ENCODE results near the gene SLC45A2.

The SLC45A2 gene

DNA sequence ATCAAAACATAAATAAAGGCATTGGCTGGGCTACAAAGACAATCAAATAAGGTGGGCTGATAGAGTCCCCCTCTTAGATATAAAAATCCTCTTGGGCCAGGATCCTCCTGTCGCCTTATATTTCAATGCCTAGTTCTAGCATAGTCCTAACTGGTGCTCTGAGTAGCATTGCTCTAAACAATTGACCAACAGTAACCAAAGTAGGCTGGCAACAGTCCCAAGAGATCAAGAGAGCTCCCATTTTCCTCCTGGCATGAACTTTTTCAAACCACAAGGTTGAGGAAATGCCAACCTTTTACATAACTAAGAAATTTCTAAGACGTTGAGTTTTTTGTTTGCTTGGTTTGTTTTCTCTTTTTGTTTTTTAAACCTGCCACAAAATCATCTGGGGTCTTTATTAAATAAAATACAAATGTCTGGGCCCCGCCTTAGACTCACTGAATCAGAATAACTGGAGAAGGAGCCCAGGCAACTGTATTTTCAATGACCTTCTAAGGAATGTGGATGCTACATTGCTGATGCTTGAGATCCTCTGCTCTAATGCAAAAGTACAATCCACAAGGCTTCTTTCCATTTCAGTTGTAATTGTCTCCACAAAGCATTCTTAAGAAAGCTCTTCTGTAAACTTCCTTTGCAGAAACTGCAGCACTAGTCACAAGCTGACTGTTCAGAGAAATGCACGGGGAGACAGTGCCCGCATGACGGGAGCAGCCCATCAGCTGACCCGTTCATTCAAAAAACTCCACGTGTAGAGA lies 2.9 kb downstream of the SLC45A2 start (continued):
- TF ChIP-seq, protein P1, sequence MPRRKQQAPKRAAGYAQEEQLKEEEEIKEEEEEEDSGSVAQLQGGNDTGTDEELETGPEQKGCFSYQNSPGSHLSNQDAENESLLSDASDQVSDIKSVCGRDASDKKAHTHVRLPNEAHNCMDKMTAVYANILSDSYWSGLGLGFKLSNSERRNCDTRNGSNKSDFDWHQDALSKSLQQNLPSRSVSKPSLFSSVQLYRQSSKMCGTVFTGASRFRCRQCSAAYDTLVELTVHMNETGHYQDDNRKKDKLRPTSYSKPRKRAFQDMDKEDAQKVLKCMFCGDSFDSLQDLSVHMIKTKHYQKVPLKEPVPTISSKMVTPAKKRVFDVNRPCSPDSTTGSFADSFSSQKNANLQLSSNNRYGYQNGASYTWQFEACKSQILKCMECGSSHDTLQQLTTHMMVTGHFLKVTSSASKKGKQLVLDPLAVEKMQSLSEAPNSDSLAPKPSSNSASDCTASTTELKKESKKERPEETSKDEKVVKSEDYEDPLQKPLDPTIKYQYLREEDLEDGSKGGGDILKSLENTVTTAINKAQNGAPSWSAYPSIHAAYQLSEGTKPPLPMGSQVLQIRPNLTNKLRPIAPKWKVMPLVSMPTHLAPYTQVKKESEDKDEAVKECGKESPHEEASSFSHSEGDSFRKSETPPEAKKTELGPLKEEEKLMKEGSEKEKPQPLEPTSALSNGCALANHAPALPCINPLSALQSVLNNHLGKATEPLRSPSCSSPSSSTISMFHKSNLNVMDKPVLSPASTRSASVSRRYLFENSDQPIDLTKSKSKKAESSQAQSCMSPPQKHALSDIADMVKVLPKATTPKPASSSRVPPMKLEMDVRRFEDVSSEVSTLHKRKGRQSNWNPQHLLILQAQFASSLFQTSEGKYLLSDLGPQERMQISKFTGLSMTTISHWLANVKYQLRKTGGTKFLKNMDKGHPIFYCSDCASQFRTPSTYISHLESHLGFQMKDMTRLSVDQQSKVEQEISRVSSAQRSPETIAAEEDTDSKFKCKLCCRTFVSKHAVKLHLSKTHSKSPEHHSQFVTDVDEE (CRISPR knock-in tag; IDR thresholded peaks at IDR 0.05) = no peak
- TF ChIP-seq PPARA (CRISPR knock-in tag; IDR thresholded peaks at IDR 0.05; ENCODE audit: borderline replicate concordance) (no peak), ISL1 (CRISPR knock-in tag; IDR thresholded peaks at IDR 0.05) (no peak), GLIS3 (CRISPR knock-in tag; IDR thresholded peaks at IDR 0.05) (no peak), TCF4 (CRISPR knock-in tag; IDR thresholded peaks at IDR 0.05; ENCODE audit: borderline replicate concordance) (no peak), ZNF565 (CRISPR knock-in tag; conservative IDR thresholded peaks at IDR 0.05; ENCODE audit: low read depth) (no peak), TOX (CRISPR knock-in tag; IDR thresholded peaks at IDR 0.05; ENCODE audit: borderline replicate concordance) (no peak), SNAI2 (CRISPR knock-in tag; IDR thresholded peaks at IDR 0.05) (no peak), OSR1 (CRISPR knock-in tag; IDR thresholded peaks at IDR 0.05) (no peak)

- ATAC-seq = no peak
Observed at GRCh38 chr5:33980030-33980429, 4.5 kb downstream of the SLC45A2 start.

GRCh38 chr5:33978306-33978705 lies 6.2 kb downstream of the SLC45A2 start:
- no peak for ATAC-seq
- no peak for TF ChIP-seq ZNF565 (CRISPR knock-in tag; conservative IDR thresholded peaks at IDR 0.05; ENCODE audit: low read depth)
- TF ChIP-seq, protein P2, sequence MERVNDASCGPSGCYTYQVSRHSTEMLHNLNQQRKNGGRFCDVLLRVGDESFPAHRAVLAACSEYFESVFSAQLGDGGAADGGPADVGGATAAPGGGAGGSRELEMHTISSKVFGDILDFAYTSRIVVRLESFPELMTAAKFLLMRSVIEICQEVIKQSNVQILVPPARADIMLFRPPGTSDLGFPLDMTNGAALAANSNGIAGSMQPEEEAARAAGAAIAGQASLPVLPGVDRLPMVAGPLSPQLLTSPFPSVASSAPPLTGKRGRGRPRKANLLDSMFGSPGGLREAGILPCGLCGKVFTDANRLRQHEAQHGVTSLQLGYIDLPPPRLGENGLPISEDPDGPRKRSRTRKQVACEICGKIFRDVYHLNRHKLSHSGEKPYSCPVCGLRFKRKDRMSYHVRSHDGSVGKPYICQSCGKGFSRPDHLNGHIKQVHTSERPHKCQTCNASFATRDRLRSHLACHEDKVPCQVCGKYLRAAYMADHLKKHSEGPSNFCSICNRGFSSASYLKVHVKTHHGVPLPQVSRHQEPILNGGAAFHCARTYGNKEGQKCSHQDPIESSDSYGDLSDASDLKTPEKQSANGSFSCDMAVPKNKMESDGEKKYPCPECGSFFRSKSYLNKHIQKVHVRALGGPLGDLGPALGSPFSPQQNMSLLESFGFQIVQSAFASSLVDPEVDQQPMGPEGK (CRISPR knock-in tag; IDR thresholded peaks at IDR 0.05; ENCODE audit: borderline replicate concordance) = no peak
- TF ChIP-seq TOX (CRISPR knock-in tag; IDR thresholded peaks at IDR 0.05; ENCODE audit: borderline replicate concordance) = no peak
- TF ChIP-seq SNAI2 (CRISPR knock-in tag; IDR thresholded peaks at IDR 0.05) = no peak
- no peak for TF ChIP-seq ARNTL (CRISPR knock-in tag; IDR thresholded peaks at IDR 0.05; ENCODE audit: borderline replicate concordance, low read depth)
- no peak for TF ChIP-seq CSDC2 (CRISPR knock-in tag; IDR thresholded peaks at IDR 0.05)
- no peak for TF ChIP-seq TCF4 (CRISPR knock-in tag; IDR thresholded peaks at IDR 0.05; ENCODE audit: borderline replicate concordance)

More at GRCh38 chr5:33980030-33980429, 4.5 kb downstream of the SLC45A2 start:
- no peak for TF ChIP-seq ZFP30 (CRISPR knock-in tag; IDR thresholded peaks at IDR 0.05)

- ATAC-seq = no peak
- TF ChIP-seq ZNF70 (CRISPR knock-in tag; IDR thresholded peaks at IDR 0.05) = no peak
- TF ChIP-seq ZFP30 (CRISPR knock-in tag; IDR thresholded peaks at IDR 0.05) = no peak
- TF ChIP-seq, protein P2 (CRISPR knock-in tag; IDR thresholded peaks at IDR 0.05; ENCODE audit: borderline replicate concordance) = no peak
- TF ChIP-seq SNAI2 (CRISPR knock-in tag; IDR thresholded peaks at IDR 0.05) = no peak
- TF ChIP-seq ESRRG (CRISPR knock-in tag; IDR thresholded peaks at IDR 0.05) = no peak
- no peak for TF ChIP-seq OSR1 (CRISPR knock-in tag; IDR thresholded peaks at IDR 0.05)
- no peak for TF ChIP-seq TCF4 (CRISPR knock-in tag; IDR thresholded peaks at IDR 0.05; ENCODE audit: borderline replicate concordance)
- no peak for TF ChIP-seq PPARA (CRISPR knock-in tag; IDR thresholded peaks at IDR 0.05; ENCODE audit: borderline replicate concordance)
- no peak for TF ChIP-seq ZNF8 (CRISPR knock-in tag; IDR thresholded peaks at IDR 0.05)
- no peak for TF ChIP-seq ZC3H10 (CRISPR knock-in tag; IDR thresholded peaks at IDR 0.05)
- no peak for TF ChIP-seq TOX (CRISPR knock-in tag; IDR thresholded peaks at IDR 0.05; ENCODE audit: borderline replicate concordance)
- TF ChIP-seq CSRNP3 (CRISPR knock-in tag; IDR thresholded peaks at IDR 0.05) = no peak
- TF ChIP-seq ISL1 (CRISPR knock-in tag; IDR thresholded peaks at IDR 0.05) = no peak
- TF ChIP-seq GLIS3 (CRISPR knock-in tag; IDR thresholded peaks at IDR 0.05) = no peak
- no peak for TF ChIP-seq CSDC2 (CRISPR knock-in tag; IDR thresholded peaks at IDR 0.05)
Observed at GRCh38 chr5:33976307-33976706, 8.2 kb downstream of the SLC45A2 start.

Measured in SK-N-SH treated with all-trans-retinoic acid at 6 μM for 48 hours (cell line).